ENCODE data around the gene UBE2L3. TPM values are rescaled to one million over a fixed set of nuclear protein-coding genes. Genes with fewer than 3 reads are reported as not detected.

UBE2L3 gene
- total and polyA plus RNA-seq, 2 of the 8 experiments (the other 6 are each of a cell fraction or from before 2014, with no cell fraction given), result 63.5 to 90.0 TPM

DNA sequence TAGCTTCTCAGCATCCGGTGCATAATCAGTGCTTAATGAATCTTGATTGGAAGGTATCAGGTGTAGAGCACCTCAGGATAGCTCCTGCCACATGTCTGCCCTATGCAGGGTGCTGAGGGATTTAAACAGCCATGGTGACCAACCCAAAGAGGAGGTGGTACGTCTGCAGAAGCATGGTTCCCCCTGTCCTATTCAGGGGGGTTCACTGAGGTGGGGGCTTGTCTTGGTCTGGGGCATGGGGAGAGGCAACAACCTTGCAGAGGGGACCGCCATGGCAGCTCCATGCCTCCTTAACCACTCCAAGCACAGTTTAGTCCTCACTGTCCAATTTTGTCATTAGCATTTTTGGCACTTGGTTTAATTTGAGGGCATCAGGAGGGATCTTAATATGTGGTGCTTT lies 24.9 kb downstream of the UBE2L3 start:
- no peak overlapping the region for H2BK15ac ChIP-seq (ENCODE audit: low read length)
- H3K9ac ChIP-seq (replicated peaks in 1 of 4; ENCODE audit: extremely low read depth in 1 of 4, low read depth in 3 of 4, low read length in 3 of 4), result no peak overlapping the region
- H4K5ac ChIP-seq (ENCODE audit: insufficient read length, low read depth, low read length), result no peak overlapping the region
- DNase-seq (ENCODE audit: low read depth in 1 of 2, low spot score in 2 of 2) (no peak), FAIRE-seq (no peak)
- H4K20me1 ChIP-seq (replicated peaks in 1 of 2; ENCODE audit: control insufficient read depth in 1 of 2, insufficient read depth in 2 of 2, low read length in 2 of 2), result peaks cover 43 to 53% of the 10 kb centered on the region in 2 experiments
- H3K79me1 ChIP-seq (ENCODE audit: low read depth, low read length), result peaks cover 23% of the 10 kb centered on the region
- H3K14ac ChIP-seq (ENCODE audit: insufficient read length), result no peak overlapping the region
- no peak overlapping the region for H3K56ac ChIP-seq (replicated peaks; ENCODE audit: insufficient read length, low read depth, low read length)
- H3K4me3 ChIP-seq (ENCODE audit: extremely low read depth in 1 of 4, insufficient read depth in 2 of 4, low read depth in 3 of 4, low read length in 4 of 4), result no peak overlapping the region
- no peak overlapping the region for H4K8ac ChIP-seq (ENCODE audit: extremely low read depth, insufficient read depth, low read length)
- POLR2A ChIA-PET (ENCODE audit: partially characterized antibody), result interaction anchor here (1.5 to 1.7 kb wide), 2 partner anchors 18 to 35 kb away, joined by 4 to 5 read pairs; no protein-coding TSS in a partner anchor
- H2BK12ac ChIP-seq (ENCODE audit: low read depth, low read length), result no peak overlapping the region
- no peak overlapping the region for H3K27ac ChIP-seq (ENCODE audit: low read depth, low read length)
- no peak overlapping the region for H3K18ac ChIP-seq (ENCODE audit: extremely low read depth, low read length)
- H2BK120ac ChIP-seq (replicated peaks; ENCODE audit: low read depth, low read length), result no peak overlapping the region
- H4K91ac ChIP-seq (replicated peaks; ENCODE audit: insufficient read length, low read length), result no peak overlapping the region
- peaks cover 6 to 29% (median 19%) of the 10 kb centered on the region in 4 experiments for H3K36me3 ChIP-seq (ENCODE audit: control insufficient read depth in 2 of 4, insufficient read depth in 4 of 4, low read length in 3 of 4)
- no peak overlapping the region for H3K4ac ChIP-seq (replicated peaks; ENCODE audit: insufficient read length, low read depth, low read length)
- H3K27me3 ChIP-seq (replicated peaks in 1 of 4; ENCODE audit: control insufficient read depth in 3 of 4, extremely low read depth in 1 of 4, insufficient read depth in 3 of 4, low read length in 3 of 4), result no peaks in the 10 kb centered on the region
- H3K23ac ChIP-seq (ENCODE audit: insufficient read length), result no peak overlapping the region
- H3K23me2 ChIP-seq (ENCODE audit: low read depth, low read length), result no peaks in the 10 kb centered on the region
- no peaks in the 10 kb centered on the region for H3K9me3 ChIP-seq (ENCODE audit: insufficient read depth in 2 of 2, low read depth in 1 of 2, low read length in 1 of 2)
- H3K4me1 ChIP-seq (replicated peaks in 1 of 4; ENCODE audit: control insufficient read depth in 3 of 4, insufficient read depth in 4 of 4, low read length in 3 of 4), result no peaks in the 10 kb centered on the region
- no peak overlapping the region for H3K4me2 ChIP-seq (ENCODE audit: insufficient read depth in 1 of 2, low read depth in 2 of 2, low read length in 2 of 2)
- peaks cover 3 to 94% of the 10 kb centered on the region in 2 experiments for H3K79me2 ChIP-seq (ENCODE audit: control insufficient read depth in 1 of 2, insufficient read depth in 2 of 2, low read length in 2 of 2)
- H2BK5ac ChIP-seq (ENCODE audit: low read depth, low read length), result no peak overlapping the region
- TF ChIP-seq MAFK (IDR thresholded peaks at IDR 0.05; ENCODE audit: low read depth, low read length) (no peak), TEAD4 (IDR thresholded peaks at IDR 0.05; ENCODE audit: low read depth, low read length) (no peak), TCF12 (IDR thresholded peaks at IDR 0.05; ENCODE audit: low read depth, low read length) (no peak), RBBP5 (IDR thresholded peaks at IDR 0.05; ENCODE audit: borderline replicate concordance, low read depth, low read length) (no peak), POU5F1 (IDR thresholded peaks at IDR 0.05; ENCODE audit: low read depth, low read length) (no peak)
- 98% methylated on average over 3 of the region's 3 CpGs; no CpG with 5 or more reads in 1 of the 2 experiments for WGBS, 2 experiments (ENCODE audit: extremely low coverage in 1 of 2, insufficient coverage in 1 of 2, insufficient read length in 1 of 2, insufficient replicate concordance in 2 of 2, low coverage in 1 of 2, low lambda C conversion rate in 2 of 2, missing lambda C conversion rate in 1 of 2)
- no peak overlapping the region for H2BK20ac ChIP-seq (ENCODE audit: low read length)
- H2AK5ac ChIP-seq (ENCODE audit: low read depth, low read length), result no peak overlapping the region
- CTCF ChIA-PET (ENCODE audit: partially characterized antibody), result interaction anchor here (0.9 to 5.1 kb wide), 12 partner anchors 8 to 54 kb away, joined by 3 to 29 read pairs (median 14); partner anchors contain the start of gene SDF2L1
- H2AFZ ChIP-seq (ENCODE audit: low read length), result no peak overlapping the region
